NT2/D1 (cell line): ENCODE data around the gene WDR86.

ENCODE experiments used
- DNase-seq: peaks from one replicate; pipeline ENCODE4 v3.0.0-alpha.2; 2011; ENCODE audit warnings: low read depth, low spot score
- H3K27me3 ChIP-seq: 2 replicates; pipeline ENCODE4 v1.6.0; 2011; ENCODE audit warnings: mild to moderate bottlenecking; ENCODE audit not compliant: insufficient read length, insufficient read depth
- H3K36me3 ChIP-seq: 2 replicates; pipeline ENCODE4 v1.6.1; 2011; ENCODE audit warnings: mild to moderate bottlenecking, low read length, mixed read lengths; ENCODE audit not compliant: insufficient read depth, insufficient read length
- H3K4me1 ChIP-seq: 2 replicates; pipeline ENCODE4 v1.5.1; 2011; ENCODE audit not compliant: insufficient read depth, insufficient read length
- H3K4me3 ChIP-seq: 2 replicates; pipeline ENCODE4 v1.5.1; 2011; ENCODE audit warnings: low read depth; ENCODE audit not compliant: insufficient read length
- H3K9ac ChIP-seq: 2 replicates; pipeline ENCODE4 v1.6.0; 2011; ENCODE audit warnings: low read depth; ENCODE audit not compliant: insufficient read length
- H3K9me3 ChIP-seq: 2 replicates; pipeline ENCODE4 v1.5.1; 2011; ENCODE audit warnings: mild to moderate bottlenecking, low read length; ENCODE audit not compliant: insufficient read depth
- SUZ12 ChIP-seq: IDR thresholded peaks from 2 replicates; pipeline ENCODE4 v1.6.1; 2011; ENCODE audit not compliant: insufficient read length, insufficient read depth; ENCODE audit errors: extremely low read depth
- YY1 ChIP-seq: IDR thresholded peaks from 2 replicates; pipeline ENCODE4 v1.6.1; 2011; ENCODE audit not compliant: insufficient read length, insufficient read depth
- ZNF274 ChIP-seq: IDR thresholded peaks from 2 replicates; pipeline ENCODE4 v1.6.1; 2011; ENCODE audit warnings: mild to moderate bottlenecking, low read depth, low read length

WDR86 gene

GRCh38 chr7:151387161-151388006, 22.5 kb downstream of the WDR86 start:
- Histone ChIP-seq H3K4me1 (peaks cover under 1% of the 10 kb centered on the region), H3K36me3 (peaks cover 3% of the 10 kb centered on the region), H3K9ac (no peak overlapping the region), H3K9me3 (no peaks in the 10 kb centered on the region), H3K27me3 (peaks cover 5% of the 10 kb centered on the region), H3K4me3 (no peak overlapping the region)
- TF ChIP-seq YY1: no peak
- TF ChIP-seq SUZ12: no peak
- DNase-seq: no peak

DNA sequence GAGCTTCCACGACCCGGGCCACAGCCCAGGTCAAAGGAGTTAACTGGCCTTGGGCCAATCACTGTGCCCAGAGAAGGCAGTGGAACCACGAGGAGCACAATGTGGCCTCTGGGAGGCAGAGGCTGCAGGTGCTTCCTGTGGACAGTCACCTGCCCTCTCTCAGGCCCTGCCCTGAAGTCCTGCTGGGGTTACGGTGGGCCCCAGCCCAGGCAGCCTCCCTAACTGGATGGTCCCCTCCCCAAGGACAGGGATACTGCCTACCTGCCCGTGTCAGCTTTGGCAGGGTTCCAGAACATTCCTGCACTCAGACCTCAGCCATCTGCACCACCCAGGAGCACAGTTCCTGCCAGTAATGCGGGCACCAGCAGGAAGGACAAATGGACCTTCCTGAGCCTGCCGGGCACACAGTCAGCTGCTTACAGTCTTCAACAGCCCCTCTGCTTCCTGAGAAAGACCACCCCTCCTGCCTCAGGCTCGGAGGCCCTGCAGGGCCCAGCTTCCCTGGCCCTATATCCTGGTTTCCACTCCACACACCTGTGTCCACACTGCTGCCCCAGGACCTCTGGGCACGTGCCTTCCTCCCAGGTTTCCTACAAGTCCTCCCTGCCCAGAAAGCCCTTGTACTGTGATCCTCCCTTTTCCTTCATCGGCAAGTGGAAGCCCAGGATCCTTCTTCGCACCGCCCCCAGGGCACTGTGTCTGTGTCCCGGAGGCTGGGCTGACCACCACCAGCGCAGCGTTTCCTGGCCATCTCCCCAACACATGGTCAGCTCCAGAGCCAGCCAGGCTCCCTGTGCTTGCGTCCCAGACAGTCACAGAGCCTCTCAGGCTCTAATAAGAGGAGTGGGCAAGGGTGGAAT, 23.3 kb downstream of the WDR86 start:
- H3K4me3 ChIP-seq: no peak overlapping the region
- no peak for TF ChIP-seq ZNF274
- TF ChIP-seq SUZ12: no peak
- H3K9me3 ChIP-seq: no peaks in the 10 kb centered on the region

DNA sequence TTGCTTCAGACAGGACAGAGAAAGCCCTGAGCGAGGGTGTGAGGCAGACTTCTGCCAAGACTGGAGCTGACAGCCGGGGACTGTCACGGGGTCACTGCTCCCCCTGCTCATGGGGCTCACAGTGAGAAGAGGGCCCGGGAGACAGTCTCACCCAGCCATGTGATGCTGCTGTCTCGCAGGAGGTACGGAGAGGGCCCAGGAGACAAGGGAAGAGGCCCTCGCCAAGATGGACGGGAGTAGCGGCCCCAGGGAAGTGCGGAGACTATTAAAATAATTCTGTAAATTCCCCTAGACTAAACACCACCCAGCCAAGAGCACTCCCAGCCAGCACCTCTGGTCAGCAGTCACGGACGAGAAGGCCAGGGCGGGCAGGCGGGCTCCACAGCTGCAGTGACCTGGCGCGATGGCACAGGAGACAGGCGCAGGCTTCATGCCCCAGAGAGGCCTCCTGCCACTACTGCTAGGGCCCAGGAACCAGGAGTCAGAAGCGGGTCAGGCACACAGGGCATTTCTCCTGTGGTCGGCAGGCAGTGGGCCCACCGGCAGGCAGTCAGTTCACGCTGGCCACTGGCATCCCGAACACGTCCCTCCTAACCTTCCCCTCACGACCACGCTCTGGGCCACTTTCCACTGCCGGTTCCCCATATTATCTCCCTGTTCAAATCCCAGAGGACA, 24.1 kb downstream of the WDR86 start:
- TF ChIP-seq ZNF274 (no peak), YY1 (no peak), SUZ12 (no peak)
- Histone ChIP-seq H3K9me3 (no peaks in the 10 kb centered on the region), H3K9ac (no peak overlapping the region), H3K36me3 (peaks cover 3% of the 10 kb centered on the region), H3K27me3 (peaks cover 14% of the 10 kb centered on the region), H3K4me1 (peaks cover 2% of the 10 kb centered on the region), H3K4me3 (no peak overlapping the region)
- no peak for DNase-seq

More for the DNA sequence above, 23.3 kb downstream of the WDR86 start:
- H3K36me3 ChIP-seq: peaks cover 3% of the 10 kb centered on the region
- no peaks in the 10 kb centered on the region for H3K4me1 ChIP-seq
- peaks cover 14% of the 10 kb centered on the region for H3K27me3 ChIP-seq
- H3K9ac ChIP-seq: no peak overlapping the region
- DNase-seq: no peak

GRCh38 chr7:151384776-151385625, 24.8 kb downstream of the WDR86 start:
- Histone ChIP-seq H3K27me3 (peaks cover 14% of the 10 kb centered on the region), H3K4me3 (no peak overlapping the region)
- TF ChIP-seq YY1: no peak
- TF ChIP-seq ZNF274: no peak
- no peak for TF ChIP-seq SUZ12

GRCh38 chr7:151384352-151384697, 25.5 kb downstream of the WDR86 start:
- Histone ChIP-seq H3K36me3 (peaks cover 10% of the 10 kb centered on the region), H3K27me3 (peaks cover 14% of the 10 kb centered on the region), H3K9me3 (no peaks in the 10 kb centered on the region), H3K9ac (no peak overlapping the region), H3K4me3 (no peak overlapping the region), H3K4me1 (peaks cover 3% of the 10 kb centered on the region)
- no peak for TF ChIP-seq YY1
- no peak for TF ChIP-seq SUZ12
- TF ChIP-seq ZNF274: no peak
- no peak for DNase-seq

More at GRCh38 chr7:151384776-151385625, 24.8 kb downstream of the WDR86 start:
- peaks cover 4% of the 10 kb centered on the region for H3K36me3 ChIP-seq
- peaks cover 2% of the 10 kb centered on the region for H3K4me1 ChIP-seq
- H3K9me3 ChIP-seq: no peaks in the 10 kb centered on the region
- H3K9ac ChIP-seq: no peak overlapping the region
- DNase-seq: no peak

- Histone ChIP-seq H3K27me3 (peaks cover 14% of the 10 kb centered on the region), H3K9ac (no peak overlapping the region), H3K4me3 (no peak overlapping the region), H3K9me3 (no peaks in the 10 kb centered on the region), H3K4me1 (peaks cover 3% of the 10 kb centered on the region), H3K36me3 (peaks cover 14% of the 10 kb centered on the region)
- TF ChIP-seq ZNF274 (no peak), SUZ12 (no peak), YY1 (no peak)
- DNase-seq: no peak
Measured at GRCh38 chr7:151383638-151384351, 26.0 kb downstream of the WDR86 start.
